H1 (cell line): ENCODE data around the gene ASAP2. TPM values are rescaled to one million over a fixed set of nuclear protein-coding genes. Genes with fewer than 3 reads are reported as not detected.

Experiments used
- ASH2L ChIP-seq: fragments of 200-600, 300-600 bp; sonication (generic); IDR thresholded peaks from one replicate; pipeline ENCODE4 v1.7.1; 2017; ENCODE audit warnings: low read length
- NANOG ChIP-seq: IDR thresholded peaks from 2 replicates; pipeline ENCODE4 v1.6.1; 2011; ENCODE audit warnings: low read length, low read depth, mild to moderate bottlenecking, inconsistent platforms; ENCODE audit not compliant: insufficient read depth, poor library complexity, severe bottlenecking
- POLR2AphosphoS5 ChIP-seq: IDR thresholded peaks from 2 replicates; pipeline ENCODE4 v1.6.1; 2011; ENCODE audit warnings: low read depth, low read length
- TAF1 ChIP-seq: IDR thresholded peaks from 2 replicates; pipeline ENCODE4 v1.6.1; 2011; ENCODE audit warnings: mild to moderate bottlenecking, low read depth, low read length
- TEAD4 ChIP-seq: IDR thresholded peaks from 2 replicates; pipeline ENCODE4 v1.6.1; 2012; ENCODE audit warnings: low read depth, low read length, inconsistent platforms, mixed read lengths
- polyA plus RNA-seq, 7 experiments: library from polyadenylated mRNA; depleted of rRNA in 3 of 7; stranded (reverse) in 5 of 7; unstranded in 2 of 7; fragments of >200 nt in 5 of 7; fragments of 200-250 nt in 2 of 7; gene quantifications; 1 replicate in 5 of 7; 2 replicates in 1 of 7; 4 replicates in 1 of 7; pipeline versions ENCODE4 v1.2.1 to v1.2.3, GENCODE V29; 2011 to 2013; ENCODE audit warnings: missing spikeins in 2 of 7, mixed read lengths in 2 of 7
- total RNA-seq: library from RNA; stranded (reverse); fragmentation: NEBNext Ultra II Directional; extraction: Animal tissue kit (Norgen Biotek cat#: 25700); gene quantifications from 2 replicates; pipeline ENCODE4 v1.2.1, GENCODE V29; 2021
- TF ChIP-seq, protein P1 (sequence below): IDR thresholded peaks from 2 replicates; pipeline ENCODE4 v1.6.1; 2012; ENCODE audit warnings: inconsistent platforms
- TF ChIP-seq, protein P2 (sequence below): IDR thresholded peaks from 2 replicates; pipeline ENCODE4 v1.6.1; 2011; ENCODE audit warnings: low read depth, mild to moderate bottlenecking, low read length; ENCODE audit not compliant: insufficient read depth
- TF ChIP-seq, protein P3 (sequence below): IDR thresholded peaks from 2 replicates; pipeline ENCODE4 v1.6.1; 2012; ENCODE audit warnings: low read length, inconsistent platforms

The ASAP2 gene
- total and polyA plus RNA-seq, 2 of the 8 experiments (the other 6 are each of a cell fraction or from before 2014, with no cell fraction given), result 10.2 to 18.7 TPM

DNA sequence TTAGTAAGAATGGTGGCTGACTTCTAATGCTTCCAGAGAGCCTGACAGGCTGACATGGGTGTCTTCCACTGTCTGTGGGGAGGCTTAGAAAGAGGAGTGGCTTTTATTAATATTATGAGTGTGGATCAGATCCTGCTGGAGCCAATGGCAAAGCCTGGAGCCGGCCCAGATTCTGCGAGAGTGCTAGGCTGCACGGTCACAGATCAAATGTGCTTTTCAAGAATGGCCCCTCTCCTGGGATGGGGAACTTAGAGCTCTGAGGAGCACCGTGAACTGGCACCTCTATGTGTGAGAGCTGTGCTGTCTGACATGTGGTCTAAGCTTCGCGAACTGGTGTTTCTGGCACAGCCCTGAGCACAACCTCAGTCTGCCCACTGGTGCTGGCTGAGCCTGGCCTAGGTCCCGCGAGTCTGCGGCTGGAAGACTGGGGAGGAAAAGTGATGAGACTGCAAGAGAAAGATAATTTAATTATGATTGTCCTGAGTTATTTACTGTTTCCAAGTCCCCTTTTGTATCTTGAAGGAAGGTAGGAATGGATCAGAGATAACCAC is 70.4 kb downstream of the ASAP2 start (continued):
- TF ChIP-seq, protein P1, sequence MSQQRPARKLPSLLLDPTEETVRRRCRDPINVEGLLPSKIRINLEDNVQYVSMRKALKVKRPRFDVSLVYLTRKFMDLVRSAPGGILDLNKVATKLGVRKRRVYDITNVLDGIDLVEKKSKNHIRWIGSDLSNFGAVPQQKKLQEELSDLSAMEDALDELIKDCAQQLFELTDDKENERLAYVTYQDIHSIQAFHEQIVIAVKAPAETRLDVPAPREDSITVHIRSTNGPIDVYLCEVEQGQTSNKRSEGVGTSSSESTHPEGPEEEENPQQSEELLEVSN, result no peak
- TF ChIP-seq NANOG (no peak), TEAD4 (no peak), ASH2L (no peak), TAF1 (no peak), POLR2AphosphoS5 (no peak)
- TF ChIP-seq, protein P2, sequence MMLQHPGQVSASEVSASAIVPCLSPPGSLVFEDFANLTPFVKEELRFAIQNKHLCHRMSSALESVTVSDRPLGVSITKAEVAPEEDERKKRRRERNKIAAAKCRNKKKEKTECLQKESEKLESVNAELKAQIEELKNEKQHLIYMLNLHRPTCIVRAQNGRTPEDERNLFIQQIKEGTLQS, result no peak
- TF ChIP-seq, protein P3, sequence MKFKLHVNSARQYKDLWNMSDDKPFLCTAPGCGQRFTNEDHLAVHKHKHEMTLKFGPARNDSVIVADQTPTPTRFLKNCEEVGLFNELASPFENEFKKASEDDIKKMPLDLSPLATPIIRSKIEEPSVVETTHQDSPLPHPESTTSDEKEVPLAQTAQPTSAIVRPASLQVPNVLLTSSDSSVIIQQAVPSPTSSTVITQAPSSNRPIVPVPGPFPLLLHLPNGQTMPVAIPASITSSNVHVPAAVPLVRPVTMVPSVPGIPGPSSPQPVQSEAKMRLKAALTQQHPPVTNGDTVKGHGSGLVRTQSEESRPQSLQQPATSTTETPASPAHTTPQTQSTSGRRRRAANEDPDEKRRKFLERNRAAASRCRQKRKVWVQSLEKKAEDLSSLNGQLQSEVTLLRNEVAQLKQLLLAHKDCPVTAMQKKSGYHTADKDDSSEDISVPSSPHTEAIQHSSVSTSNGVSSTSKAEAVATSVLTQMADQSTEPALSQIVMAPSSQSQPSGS, result no peak
